ENCODE data around the gene RASSF3.
"Not testable (repeated sequence)": the region's sequence is repeated elsewhere in the genome, so short reads cannot be mapped to it uniquely, and the experiment has no call there.

DNA sequence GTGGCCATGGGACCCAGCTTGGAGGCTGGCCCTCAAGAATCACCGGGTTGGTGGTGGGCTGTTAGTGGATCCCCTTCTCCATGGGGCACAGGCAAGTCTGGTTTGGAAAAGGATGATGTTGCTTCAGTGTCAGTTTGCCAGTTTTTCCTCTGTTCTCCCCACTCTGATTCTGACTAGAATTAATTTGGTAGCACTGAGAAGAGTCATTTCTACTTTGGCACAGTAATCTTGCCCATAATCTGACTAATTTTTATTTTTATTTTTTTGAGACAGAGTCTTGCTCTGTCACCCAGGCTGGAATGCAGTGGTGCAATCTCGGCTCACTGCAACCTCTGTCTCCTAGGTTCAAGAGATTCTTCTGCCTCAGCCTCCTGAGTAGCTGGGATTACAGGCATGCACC is 43.6 kb downstream of the RASSF3 start:
- TF ChIP-seq, protein P1, sequence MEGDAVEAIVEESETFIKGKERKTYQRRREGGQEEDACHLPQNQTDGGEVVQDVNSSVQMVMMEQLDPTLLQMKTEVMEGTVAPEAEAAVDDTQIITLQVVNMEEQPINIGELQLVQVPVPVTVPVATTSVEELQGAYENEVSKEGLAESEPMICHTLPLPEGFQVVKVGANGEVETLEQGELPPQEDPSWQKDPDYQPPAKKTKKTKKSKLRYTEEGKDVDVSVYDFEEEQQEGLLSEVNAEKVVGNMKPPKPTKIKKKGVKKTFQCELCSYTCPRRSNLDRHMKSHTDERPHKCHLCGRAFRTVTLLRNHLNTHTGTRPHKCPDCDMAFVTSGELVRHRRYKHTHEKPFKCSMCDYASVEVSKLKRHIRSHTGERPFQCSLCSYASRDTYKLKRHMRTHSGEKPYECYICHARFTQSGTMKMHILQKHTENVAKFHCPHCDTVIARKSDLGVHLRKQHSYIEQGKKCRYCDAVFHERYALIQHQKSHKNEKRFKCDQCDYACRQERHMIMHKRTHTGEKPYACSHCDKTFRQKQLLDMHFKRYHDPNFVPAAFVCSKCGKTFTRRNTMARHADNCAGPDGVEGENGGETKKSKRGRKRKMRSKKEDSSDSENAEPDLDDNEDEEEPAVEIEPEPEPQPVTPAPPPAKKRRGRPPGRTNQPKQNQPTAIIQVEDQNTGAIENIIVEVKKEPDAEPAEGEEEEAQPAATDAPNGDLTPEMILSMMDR (conservative IDR thresholded peaks at IDR 0.05; ENCODE audit: low read length) = not testable (repeated sequence)
- not testable (repeated sequence) for TF ChIP-seq EZH2phosphoT487 (IDR thresholded peaks at IDR 0.05; ENCODE audit: borderline replicate concordance)
